Measurements from ENCODE around the gene IL1RAPL1. TPM values are rescaled to one million over a fixed set of nuclear protein-coding genes. Genes with fewer than 3 reads are reported as not detected.
A peak's percentile ranks its signal among the peaks of the same experiment; 100 is the strongest.

The IL1RAPL1 gene
- total RNA-seq, 1 donor from 2014 or later = 4.0 TPM

DNA sequence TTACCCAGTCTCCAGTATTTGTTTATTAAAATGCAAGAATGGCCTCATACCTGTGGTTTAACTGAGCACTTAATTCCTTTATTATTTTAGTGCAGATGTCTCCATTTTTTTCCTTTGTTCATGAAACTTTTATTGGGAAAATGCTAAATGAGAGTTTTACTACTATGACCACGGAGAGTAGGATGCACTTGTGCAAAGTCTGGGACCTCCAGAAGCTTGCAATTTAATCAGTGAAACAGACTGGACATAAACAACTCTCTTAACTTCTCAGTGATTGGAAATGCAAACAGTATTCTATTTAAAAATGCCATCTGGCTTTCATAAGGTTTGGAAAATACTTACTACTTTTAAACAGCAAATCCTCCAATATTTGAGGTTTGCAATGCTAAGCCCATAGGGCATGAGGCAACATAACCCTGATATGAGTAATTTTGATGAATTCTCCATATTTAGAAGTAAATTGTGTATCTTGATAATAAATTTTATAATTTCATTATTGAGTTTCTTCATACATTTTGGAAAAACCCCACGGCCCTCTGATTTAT lies 909.5 kb downstream of the IL1RAPL1 start:
- DNase-seq (ENCODE audit: missing footprints) (no peak), ATAC-seq (no peak)
- intact Hi-C loops (cut with DNase I) = no loop called here

DNA sequence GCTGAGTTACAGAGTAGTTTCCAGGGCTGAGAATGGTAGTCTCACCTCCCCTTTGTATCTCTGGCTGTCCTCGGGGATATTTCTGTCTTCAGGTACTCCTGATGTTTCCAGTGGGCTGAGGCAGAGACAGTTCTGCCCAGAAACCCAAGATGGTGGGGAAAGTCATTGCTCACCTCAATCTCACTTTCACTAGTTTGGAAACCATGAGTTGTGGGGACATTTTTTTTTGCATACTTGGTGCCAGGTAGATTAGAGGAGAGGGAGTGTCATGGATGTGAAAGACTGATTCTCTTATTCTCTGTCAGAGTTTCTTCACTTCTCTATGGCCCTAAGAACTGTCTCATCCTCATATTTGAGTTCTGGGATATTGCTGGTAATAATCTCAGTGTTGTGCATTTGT lies 919.5 kb downstream of the IL1RAPL1 start:
- intact Hi-C loops (cut with DNase I) = no loop called here
- no peak for ATAC-seq
- no peak for DNase-seq (ENCODE audit: missing footprints)

DNA sequence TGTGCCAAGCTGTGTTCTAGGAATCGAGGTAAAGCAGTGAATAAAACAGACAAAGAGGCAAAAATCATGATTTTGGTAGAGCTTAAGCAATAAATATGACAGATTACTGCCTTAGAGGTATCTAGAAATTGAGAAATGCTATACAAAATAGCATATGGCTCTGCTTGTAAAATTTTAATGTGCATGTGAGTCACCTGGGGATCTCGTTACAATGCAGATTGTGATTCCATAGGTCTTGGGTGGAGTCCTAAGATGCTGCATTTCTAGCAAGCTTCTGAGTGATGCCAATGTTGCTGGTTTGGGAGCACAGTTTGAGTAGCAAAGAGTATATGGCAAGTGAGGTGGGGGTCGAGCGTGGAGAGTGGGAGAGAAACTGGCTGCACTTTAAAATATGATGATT lies 930.9 kb downstream of the IL1RAPL1 start:
- ATAC-seq (no peak), DNase-seq (ENCODE audit: missing footprints) (no peak)
- intact Hi-C loops (cut with DNase I) = no loop called here

DNA sequence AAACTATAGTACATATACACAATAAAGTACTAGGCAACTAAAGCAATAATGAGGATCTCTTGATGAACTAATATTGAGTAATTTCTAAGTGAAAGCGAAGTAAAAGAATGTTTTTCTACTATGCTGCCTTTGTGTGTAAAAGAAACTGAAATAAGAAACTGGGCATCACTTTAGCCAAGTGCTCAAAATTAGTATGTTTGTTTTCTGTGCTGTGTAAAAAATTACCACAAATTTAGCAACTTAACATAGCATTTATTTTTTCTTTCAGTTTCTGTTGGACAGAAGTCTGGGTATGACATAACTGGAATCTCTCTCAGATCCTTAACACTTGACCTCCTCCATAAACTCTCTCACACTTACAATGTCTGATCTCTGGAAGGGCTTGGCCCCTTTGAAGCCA lies 941.0 kb downstream of the IL1RAPL1 start:
- ATAC-seq (no peak), DNase-seq (ENCODE audit: missing footprints) (no peak)
- intact Hi-C loops (cut with DNase I) = no loop called here

DNA sequence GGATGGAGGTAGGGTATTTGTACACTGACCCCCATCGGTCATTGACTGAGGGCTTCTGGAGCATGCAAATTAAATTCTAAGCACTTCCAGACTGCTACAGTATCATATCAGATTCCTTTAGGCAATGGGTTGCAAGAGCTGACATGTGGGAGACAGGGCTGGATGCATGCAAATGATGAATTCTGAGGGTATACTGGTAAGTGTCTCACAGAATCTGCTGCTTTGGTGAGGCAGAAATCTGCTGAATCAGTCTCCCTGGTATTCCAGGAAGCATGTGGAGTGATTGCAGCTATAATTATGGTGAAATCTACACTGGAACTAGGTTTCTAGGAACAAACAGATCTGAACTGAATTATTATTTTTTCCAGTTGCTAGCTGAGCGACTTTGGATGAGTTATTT lies 943.3 kb downstream of the IL1RAPL1 start:
- intact Hi-C loops (cut with DNase I) = no loop called here

GRCh38 chrX:29531336-29531735 lies 944.1 kb downstream of the IL1RAPL1 start:
- intact Hi-C loops (cut with DNase I) = no loop called here

More for the DNA sequence above, 943.3 kb downstream of the IL1RAPL1 start:
- DNase-seq (ENCODE audit: missing footprints) = no peak
- no peak for ATAC-seq

DNA sequence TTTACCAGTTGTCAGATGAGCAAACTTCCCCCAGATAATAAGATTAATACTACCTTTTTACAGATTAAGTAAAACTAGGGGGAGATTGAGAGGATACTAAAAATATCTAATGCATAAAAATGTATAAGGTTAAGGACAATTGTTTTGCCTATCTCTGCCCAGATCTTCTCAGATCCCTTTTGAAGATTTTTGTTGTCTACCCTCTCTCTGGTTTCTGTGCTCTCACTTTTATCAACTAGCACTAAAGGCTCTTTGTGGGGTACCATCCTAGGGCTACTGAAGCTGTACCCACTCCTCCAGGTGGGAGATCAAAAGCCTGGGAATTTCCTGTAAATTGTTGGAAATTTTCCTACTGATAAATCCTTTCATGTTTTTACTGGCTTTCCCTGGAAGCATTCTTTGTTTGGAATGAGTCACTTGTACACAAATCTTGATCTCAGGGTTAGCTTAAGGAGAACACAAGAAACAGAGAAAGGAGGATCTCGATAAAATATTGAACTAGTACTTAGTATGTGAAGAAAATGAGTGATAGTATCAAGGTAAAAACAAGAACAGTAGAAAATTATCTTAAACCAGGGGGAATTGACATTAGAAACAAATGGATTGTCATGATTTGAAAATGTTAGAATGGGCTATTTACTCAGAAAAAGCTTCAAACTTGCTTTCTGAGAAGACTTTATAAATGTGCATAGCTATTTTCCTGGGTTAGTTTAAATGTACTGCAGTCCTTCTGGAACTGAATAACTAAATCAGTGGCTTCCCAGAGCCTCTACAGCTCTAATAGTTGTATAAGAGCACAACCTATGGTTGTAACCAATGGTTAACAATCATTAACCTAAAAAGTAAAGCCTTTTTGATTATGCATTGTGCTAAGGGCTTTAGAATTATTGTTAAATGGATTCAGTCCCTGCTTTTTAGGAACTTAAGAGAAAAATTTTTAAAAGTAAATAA lies 948.2 kb downstream of the IL1RAPL1 start:
- intact Hi-C loops (cut with DNase I) = no loop called here
- ATAC-seq (no peak), DNase-seq (ENCODE audit: missing footprints) (no peak)

More at GRCh38 chrX:29531336-29531735, 944.1 kb downstream of the IL1RAPL1 start:
- DNase-seq (ENCODE audit: missing footprints) (no peak), ATAC-seq (no peak)

- DNase-seq (ENCODE audit: missing footprints) = no peak
- no peak for ATAC-seq
These were observed 953.8 kb downstream of the IL1RAPL1 start for GRCh38 chrX:29541038-29541437.

DNA sequence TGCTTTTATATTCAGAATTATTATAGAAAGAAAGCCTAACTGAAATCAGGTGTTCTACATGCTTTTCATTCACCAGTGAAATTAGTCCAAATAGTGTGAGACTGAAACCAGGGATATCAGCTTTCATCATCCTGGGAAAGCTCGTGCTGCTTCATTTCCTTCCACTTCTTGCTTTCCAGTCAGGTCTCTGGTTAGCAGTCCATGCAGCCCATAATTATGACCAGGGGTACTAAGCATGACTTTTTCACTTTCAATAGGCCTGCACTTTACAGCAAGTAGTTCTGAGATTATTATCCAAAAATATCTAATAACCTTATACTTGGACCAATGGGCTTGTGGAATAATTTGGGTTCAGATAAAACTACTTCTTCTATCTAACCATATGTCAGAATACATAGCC lies 954.9 kb downstream of the IL1RAPL1 start:
- no peak for ATAC-seq
- no peak for DNase-seq (ENCODE audit: missing footprints)
- intact Hi-C loops (cut with DNase I) = no loop called here

More at GRCh38 chrX:29541038-29541437, 953.8 kb downstream of the IL1RAPL1 start:
- intact Hi-C loops (cut with DNase I) = no loop called here

GRCh38 chrX:29545878-29546277 lies 958.6 kb downstream of the IL1RAPL1 start:
- DNase-seq (ENCODE audit: missing footprints) (no peak), ATAC-seq (no peak)
- intact Hi-C loops (cut with DNase I) = no loop called here

DNA sequence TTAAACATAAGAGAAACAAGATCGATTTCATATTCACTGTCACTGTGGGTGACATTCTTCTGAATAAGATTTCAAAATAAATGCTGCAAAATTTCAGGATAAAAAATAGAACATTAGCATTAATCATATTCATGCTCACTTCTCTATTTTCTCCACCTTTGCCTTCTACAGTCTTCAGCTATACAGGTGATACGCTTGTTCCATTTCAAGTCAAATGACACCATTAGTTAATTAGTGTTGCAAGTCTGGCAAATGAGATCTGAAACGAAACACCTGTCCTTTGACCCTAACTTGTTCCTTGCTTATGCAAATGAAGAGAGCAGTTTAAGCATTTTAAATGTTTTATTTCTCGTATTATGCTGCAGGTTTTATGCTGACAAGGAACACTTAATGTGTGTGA lies 960.6 kb downstream of the IL1RAPL1 start:
- intact Hi-C loops (cut with DNase I) = no loop called here
- DNase-seq (ENCODE audit: missing footprints) (no peak), ATAC-seq (no peak)

GRCh38 chrX:29553542-29553941 lies 966.3 kb downstream of the IL1RAPL1 start:
- no peak for DNase-seq (ENCODE audit: missing footprints)
- ATAC-seq = no peak
- intact Hi-C loops (cut with DNase I) = no loop called here

DNA sequence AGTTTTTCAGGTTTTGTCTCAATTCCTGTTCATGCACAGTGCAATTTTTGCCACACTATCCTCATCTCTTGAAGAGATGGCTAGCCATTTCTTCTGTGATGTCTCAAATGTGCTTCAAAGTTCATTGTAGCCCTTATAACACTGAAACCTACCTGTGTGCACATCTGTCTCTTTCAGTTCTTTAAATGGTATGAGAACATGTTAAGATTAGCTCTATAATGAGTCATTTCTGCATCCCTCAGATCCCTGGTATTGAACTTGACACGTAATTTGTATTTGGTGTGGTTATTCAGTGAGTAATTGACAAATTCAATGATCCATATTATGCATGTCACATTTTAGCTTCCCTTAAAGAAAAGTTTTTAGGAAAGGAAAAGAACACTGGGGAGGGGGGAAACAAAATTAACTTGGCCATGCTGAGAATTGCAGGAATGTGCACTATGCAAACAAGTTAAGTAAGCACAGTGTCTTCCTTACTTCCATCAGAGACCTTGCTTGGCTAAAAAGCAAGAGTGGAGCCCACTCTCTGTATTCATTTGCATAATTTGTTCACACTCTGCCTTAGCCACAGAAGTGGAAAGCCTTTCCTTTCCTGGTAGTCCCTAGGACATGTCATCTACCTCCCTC lies 968.3 kb downstream of the IL1RAPL1 start:
- ATAC-seq (no peak), DNase-seq (ENCODE audit: missing footprints) (no peak)
- intact Hi-C loops (cut with DNase I) = no loop called here

- DNase-seq (ENCODE audit: missing footprints) (no peak), ATAC-seq (no peak)
- intact Hi-C loops (cut with DNase I) = no loop called here
These were observed 972.8 kb downstream of the IL1RAPL1 start for GRCh38 chrX:29560065-29560464.

DNA sequence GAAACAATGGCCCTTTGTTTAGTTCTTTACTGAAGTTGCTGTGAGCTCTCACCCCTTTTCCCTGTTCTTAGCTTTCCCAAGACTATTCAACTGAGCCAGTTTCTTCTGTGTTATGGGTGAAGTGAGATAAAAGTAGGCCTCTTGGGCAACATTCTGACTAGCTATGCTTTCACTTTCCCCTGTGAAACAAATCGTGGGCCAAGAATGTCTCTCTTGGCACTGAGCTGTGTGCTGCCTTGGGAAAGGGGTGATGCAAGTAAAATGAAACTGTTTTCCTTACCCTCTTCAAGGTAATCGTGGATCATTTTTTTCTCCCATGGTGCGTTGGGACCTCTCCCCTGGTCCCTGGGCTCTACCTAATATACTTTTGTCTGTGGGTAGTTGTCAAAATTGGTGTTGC lies 974.2 kb downstream of the IL1RAPL1 start:
- intact Hi-C loops (cut with DNase I) = no loop called here
- DNase-seq (ENCODE audit: missing footprints) = no peak
- no peak for ATAC-seq

GRCh38 chrX:29580560-29580959 lies 993.3 kb downstream of the IL1RAPL1 start:
- DNase-seq (ENCODE audit: missing footprints) = no peak
- no peak for ATAC-seq
- intact Hi-C loops (cut with DNase I) = no loop called here

GRCh38 chrX:29581223-29581622 lies 994.0 kb downstream of the IL1RAPL1 start:
- no peak for DNase-seq (ENCODE audit: missing footprints)
- intact Hi-C loops (cut with DNase I) = no loop called here
- ATAC-seq = peak; percentile 65

DNA sequence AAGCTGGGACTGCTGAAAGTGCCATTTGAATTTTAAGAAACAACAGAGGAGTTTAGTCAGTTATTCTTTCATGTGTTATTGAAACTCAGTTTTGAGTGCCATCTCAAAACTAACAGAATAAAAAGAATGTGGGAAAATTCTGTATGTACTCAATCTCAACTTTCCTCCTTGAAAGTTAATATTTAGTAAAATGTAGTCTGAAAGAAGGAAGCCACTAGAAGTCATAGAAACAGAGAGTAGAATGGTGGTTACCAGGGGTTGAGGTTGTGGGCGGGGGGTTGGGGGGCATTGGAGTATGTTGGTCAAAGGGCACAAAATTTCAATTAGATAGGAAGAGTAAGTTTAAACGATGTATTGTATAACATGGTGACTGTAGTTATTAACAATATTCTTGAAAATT lies 999.9 kb downstream of the IL1RAPL1 start:
- no peak for ATAC-seq
- intact Hi-C loops (cut with DNase I) = no loop called here
- DNase-seq (ENCODE audit: missing footprints) = no peak

DNA sequence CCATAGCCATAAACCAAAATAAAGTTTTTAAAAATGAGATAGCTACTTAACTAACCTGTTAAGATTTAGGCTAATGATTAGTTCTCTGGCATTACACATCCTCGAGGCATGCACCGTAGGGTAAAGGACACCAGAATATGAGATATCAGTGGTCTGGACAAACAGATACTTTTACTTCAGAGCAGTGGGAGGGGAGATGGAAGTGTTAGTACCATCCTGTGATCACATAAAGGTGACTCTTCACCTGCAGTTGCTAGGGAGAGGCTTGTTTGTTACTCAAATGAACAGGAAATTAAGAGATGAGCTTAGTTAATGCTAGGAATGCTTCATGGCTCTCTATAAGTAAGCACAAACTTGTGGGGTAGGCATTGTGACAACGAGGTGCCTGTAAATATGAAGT lies 1003.7 kb downstream of the IL1RAPL1 start:
- DNase-seq (ENCODE audit: missing footprints) (no peak), ATAC-seq (no peak)
- intact Hi-C loops (cut with DNase I) = no loop called here

GRCh38 chrX:29604381-29604780 lies 1017.1 kb downstream of the IL1RAPL1 start:
- DNase-seq (ENCODE audit: missing footprints) (no peak), ATAC-seq (no peak)
- intact Hi-C loops (cut with DNase I) = no loop called here
